CD4-positive, alpha-beta T cell treated with Interleukin-4 for 4 hours (primary cell): ENCODE results near the gene THSD4.

Experiments
- DNase-seq: peaks from one replicate; pipeline ENCODE4 v3.0.0-alpha.2; 2020

Gene THSD4

DNA sequence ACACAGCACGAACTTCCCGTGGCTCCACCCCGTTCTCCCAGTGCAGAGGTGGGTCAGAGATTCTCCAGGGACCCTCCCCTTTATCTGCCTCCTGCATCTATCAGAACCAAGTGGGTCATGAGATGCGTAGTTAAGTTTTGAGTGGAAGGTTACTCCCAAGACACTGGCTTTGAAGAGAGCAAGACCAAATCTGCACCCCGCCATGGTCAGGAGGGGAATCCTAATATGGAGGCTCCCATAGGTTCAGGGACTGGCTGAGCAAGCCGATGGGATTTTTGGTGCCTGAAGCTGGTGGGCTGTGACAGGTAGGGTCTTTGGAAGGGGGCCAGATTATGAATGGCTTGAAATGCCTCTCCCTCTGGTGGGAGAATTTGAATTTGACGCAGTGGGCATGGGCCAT is 488.1 kb downstream of the THSD4 start:
- no peak for DNase-seq

DNA sequence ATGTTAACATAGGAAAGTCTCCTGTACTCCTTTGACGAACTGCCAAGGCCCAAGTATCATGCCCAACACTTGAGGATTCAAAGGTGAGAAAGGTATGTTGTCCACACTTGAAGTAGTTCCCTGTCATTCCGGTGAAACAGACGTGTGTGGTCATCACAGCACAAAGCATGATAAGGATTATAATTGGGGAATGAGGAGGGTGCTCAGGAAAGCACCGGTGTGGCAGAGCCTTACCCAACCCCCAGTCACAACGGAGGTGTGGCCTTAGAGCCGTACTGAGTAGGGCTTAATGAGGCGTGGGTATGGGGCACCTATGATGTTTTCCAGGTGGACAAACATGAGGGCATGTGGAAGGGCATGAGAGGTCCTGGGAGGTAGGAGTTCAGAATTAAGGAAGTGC is 492.1 kb downstream of the THSD4 start:
- no peak for DNase-seq

DNA sequence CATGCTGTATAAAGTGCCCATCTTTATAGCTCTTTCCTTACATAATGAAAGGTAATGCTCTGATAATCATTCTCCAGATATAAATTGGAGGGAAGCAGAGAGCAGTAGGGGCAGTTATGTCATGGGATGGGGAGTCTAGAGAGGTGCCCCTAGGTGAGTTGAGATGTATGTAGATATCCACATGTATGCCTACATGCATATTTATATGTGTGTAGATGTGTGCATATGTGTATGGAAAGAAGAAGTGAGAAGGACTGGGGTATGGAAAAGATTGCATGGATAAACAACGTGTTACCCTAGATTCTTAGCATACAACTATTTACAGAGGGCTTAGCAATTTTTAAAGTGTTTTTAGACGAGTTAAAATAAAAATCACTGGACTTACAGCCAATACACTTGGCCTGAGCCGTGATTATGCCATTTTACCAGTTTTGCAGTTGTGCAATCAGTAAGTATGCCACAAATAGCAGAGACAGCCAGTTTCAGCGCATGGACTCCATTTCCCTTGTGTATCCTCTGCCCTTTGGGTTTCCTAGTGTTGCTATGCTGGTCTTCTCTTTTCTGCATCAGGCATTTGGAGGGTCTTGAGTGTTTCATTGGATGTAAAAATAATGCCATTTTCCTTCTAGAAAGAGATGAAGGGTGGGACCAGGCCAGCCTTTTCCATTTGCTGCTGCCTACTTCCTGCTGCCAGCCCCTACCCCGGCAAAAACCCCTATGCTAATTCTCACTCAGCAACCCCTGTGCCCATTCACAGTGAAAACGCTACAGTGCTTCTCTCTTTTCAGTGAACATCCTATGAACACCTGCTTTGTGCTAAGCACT is 495.7 kb downstream of the THSD4 start:
- DNase-seq = no peak

DNA sequence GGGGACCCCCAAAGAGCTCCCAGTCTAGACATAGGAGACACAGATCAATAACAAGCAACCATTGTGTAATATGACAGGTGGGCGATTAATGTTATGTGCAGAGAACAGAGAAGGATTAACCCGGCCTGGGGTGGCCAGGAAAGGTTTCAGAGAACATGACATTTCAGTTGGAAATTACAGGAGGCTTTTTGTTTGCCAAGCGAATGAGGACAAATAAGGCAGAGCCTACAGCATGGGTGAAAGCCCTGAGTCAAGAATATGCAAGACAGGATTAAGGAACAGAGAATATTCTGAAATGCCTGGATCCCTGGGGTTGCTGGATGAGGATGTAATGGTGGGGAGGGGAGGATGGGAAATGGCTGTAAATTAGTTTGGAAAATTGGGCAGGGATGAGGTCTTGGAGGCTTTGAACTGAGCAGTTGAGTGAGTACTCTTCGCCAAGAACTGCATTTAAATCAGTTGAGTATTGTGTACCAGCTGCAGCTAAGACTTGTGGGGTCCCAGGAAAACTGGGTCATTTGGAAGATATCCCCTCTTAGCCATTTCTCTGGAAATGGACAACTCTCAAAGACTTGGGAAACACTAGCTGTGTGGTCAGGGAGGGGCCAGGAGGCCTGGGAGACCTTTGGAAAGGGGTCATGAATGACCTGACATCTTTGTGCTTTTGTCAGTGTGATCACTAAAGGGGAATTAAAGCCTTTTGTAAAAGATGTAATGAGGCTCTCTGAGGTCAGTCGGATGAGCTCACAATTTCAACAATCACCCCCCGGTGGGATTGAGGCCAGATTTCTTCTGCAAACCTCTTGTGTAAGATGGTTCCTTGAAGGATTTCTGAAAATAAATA is 496.5 kb downstream of the THSD4 start:
- no peak for DNase-seq

DNA sequence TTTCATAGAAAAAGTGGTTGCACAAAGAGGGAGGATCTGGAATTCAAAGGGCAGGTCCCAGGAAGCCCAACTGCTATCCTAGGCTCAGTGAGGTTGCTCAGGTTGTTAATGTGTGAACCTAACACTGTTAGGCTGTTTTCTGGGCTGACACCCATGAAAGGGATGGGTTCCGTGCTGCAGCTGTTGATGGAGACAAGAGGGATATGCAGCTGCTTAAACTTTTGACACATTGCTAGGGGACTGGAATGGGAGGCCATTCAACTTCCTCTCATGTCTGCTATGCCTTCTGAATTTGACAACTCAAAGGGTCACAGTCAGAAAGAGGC is 497.1 kb downstream of the THSD4 start:
- no peak for DNase-seq

DNA sequence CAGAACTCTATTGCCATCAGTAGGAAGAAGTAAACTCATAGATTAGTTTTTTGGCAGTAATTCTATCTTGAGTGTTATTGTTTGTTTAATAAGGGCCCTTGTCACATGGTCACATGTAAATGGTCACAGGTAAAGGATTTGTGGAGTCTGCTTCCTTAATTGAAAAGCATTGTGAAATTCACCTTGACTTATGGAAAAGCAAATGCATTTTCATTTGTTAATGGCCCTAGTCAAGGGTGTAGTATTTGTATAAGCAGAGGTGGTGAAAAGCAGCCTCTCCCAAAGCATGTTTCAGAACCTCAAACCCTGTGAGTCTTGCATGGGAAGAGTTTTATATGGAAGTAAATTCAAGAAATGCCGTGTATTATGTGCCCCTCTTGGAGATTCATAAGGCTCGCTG is 497.6 kb downstream of the THSD4 start:
- no peak for DNase-seq

DNA sequence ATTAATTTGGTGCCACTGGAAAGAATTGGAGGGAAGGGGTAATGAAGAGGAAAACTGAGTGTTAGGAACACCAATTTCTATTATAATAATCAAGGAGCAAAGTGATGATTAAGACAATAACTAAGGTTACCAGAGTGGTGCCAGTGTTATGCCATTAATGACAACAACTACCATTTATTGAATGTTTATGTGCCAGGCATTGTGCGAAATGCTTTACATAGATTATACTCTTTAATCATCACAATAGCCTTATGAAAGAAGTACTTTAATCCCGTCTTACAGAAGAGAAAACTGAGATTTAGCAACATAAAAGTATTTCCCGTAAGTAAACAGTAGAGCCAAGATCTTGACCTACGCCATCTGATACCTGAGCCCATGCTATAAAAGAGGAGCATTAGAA is 507.8 kb downstream of the THSD4 start:
- no peak for DNase-seq

DNA sequence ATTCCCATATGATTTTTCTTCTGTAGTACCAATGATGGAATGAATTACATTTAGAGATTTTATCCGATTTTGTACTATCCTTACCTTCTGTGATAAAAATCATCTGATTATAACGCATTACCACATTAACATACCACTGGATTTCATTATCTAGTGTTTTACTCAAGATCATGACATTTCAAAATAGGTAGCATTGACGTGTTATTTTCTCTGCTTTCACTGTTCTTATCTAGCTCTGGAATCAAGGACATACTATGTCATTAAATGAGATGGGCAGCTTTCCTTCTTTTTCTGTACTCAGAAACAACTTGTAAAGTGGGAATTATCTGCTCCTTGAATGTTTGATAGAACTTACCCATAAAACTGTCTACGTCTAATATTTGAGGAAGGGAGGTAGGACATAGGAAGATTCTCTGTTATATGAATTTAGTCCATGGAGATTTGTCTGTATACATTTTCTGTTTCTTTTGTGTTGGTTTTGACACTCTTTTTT is 511.4 kb downstream of the THSD4 start:
- no peak for DNase-seq

DNA sequence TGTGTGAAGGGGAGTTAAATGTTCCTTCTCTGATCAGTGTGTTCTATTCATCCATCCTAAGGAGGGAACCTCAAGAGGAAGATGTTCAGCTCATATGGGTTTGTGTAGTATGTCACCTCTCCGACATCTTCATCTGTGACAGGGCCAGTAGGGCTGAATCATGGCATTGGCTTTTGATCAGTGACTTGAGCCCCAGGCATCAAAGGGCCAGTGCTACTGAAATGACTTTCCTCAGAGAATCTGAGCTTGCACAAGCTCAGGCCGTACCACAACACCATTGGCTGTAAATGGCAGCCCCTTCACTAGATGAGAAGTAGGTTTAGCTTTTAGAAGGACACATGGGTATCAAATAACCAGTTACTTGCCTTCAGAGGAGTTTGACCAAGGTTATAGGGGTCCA is 511.9 kb downstream of the THSD4 start:
- DNase-seq = no peak

DNA sequence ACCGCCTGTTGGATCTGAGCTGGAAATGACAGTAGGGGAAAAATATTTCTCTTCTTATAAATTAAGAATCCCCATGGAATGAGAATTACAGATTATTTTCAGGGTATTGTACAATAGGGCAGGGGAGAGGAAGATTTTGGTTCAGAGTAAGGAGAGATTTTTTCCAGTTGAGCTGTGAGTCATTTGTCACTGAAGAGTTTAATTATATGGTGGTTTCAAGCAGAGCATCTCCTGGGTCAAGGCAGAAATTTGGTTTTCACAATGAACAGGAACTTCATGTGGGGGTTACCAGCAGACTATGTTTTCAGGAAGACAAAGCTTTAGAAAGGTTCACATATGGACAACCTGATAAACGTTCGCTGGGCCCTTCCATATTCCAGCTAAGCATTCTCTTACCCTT is 512.3 kb downstream of the THSD4 start:
- no peak for DNase-seq

DNA sequence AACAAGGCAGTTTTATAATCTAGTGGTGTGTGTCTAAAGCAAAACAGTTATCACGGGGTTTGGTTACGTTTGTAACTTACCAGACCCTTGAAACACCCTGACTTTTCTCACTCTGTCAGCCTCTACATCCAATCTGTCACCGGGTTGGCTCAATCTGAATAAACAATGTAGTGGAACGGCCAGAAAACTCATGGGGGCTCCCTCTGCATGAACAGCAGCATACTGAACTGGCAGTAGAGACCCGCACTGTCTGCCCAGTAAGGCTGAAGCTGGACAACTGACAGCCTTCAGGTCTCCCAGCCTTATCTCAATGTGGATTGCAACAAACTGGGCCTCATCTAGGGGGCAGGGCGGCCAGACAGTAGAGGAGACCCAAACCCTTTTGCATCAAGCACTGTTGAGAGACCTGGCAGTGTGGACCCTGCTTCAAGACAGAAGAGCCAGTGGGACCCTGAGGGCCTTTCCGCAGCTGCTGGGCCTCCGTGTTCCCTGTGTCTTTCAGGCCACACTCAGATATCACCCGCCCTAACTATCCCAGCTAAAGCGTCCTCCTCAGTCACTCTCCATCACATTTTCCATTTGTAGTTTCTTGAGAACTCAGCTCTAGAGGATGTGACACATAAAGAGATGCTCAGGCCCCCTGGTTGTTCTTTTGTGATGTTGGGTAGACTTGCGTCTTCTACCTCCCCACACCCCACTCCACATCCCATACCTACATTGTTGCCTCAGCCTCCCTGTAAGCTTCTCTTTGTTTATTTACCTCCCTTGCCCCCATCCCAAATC is 513.9 kb downstream of the THSD4 start:
- no peak for DNase-seq

DNA sequence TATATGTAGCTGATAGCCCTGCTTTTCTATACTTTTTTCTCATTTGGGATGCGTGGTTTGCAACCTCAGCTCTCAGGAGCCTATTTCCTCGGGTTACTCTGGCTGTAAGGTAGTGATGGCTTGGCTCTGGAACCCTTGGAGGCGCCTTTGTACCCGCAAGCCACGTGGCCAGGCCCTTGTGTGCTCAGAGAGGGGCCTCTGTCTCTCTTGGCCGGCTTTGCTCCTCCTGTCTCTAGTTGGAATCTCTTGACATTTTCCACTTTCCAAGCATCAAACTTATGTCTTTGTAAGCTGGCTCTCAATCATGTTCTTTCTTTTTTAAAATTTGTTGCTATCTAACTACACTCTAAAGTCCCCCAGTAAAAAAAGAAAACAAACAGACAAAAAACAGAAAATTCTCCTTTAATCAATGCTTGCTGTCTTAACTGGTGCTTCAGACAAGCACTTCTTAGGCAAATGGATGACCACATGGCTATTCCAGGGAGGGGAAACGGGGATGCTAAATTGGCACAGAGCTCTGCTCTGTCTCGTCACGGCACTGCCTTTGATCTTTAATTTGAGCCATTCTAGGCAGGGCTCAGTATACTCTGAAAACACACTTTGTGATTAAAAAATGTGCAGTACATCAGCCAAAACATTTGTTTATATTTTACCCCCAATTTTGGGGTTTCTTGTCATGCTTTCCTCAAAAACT is 514.7 kb downstream of the THSD4 start:
- DNase-seq = no peak

DNA sequence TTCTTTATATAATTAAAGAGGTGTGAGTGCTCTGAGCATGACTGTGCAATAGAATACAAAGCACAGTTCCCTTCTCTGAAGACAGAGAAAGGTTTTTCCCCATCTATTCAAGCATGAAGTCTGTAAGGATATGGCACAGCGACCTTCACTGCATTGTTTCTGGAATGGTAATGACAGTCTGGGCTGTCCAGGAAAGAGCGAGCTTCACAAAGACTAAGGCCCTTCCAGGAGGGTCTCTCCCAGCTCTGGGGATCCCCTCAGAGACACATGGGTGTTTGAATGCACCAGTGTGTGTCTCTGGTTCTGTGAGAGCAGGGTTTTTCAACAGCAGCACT is 515.2 kb downstream of the THSD4 start:
- no peak for DNase-seq

DNA sequence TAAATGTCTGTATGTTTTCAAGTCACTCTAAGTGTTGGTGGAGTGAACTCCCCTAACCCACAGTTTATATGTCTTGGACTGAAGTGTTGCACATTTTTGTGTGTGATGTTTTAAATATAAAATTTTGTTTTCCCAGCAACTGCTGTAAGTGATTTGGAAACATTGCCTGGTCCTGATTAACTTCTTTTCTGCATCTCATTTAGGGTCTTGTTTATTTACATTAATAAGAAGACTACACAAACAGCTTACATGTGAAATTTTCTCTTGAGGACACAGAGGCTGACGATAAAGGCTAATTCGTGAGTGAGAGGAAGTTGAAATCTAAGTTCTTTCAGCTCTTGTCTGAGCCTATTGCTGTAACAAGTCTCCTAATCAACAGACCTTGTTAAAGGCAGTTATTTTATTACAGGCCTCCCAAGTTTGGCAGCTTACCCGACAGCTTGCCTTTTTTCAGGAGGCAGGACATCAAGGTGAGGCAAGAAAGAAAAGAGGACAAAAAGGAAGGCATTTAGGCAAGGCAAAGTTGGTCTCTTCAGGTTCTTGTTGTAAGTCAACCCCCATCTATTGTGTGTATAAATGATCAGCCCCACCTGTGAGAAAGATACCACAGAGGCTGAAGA is 517.4 kb downstream of the THSD4 start:
- DNase-seq = no peak

DNA sequence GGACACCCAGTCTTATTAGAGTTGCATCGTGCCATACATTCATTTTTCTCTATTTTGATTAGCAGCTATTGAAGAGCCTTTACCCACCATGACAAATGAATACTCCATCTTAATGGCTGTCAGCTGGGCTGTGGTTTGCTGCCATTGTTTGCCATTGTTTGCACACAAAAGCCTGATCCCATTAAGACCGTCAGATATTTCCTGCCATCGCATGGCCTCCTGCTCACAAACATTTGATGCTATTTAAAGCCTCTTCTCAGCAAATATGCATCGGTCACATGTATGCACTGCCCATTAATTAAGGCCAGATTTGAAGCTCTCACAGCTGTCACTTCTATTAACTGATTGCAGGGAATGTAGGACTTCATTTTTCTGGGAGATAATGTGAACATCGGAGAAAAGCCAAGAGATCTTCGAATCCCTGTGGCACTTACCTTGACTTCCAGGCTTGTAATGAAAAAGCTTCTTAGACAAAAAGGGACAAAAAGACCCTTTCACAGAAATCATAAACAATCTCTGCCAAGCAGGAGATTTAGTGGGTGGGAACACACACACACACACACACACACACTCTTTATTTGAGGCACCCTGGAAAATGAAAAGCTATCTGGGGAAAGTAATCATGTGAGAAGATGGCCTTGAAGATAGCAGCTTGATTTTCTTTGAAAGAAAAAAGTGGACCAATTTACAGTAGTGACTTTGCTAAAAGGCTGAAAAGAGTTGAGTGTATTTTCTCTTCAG is 519.7 kb downstream of the THSD4 start:
- no peak for DNase-seq

DNA sequence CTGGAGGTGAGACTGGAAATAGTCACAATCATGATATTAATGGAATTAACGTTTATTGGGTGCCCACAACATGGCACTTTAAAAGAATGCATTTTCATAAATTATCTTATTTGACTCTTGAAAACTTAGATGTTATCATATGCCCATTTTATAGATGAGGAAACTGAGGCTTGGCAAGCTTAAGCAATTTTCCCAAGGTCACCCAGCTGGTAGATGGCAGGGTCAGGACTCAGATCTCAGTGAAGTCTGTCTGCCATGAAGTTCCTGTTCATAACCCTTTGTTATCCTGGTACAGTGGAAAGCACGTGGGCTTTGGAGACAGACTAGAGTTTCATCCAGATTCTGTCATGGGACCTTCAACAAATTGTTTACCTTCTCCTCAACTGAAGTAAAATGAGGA is 520.5 kb downstream of the THSD4 start:
- no peak for DNase-seq

DNA sequence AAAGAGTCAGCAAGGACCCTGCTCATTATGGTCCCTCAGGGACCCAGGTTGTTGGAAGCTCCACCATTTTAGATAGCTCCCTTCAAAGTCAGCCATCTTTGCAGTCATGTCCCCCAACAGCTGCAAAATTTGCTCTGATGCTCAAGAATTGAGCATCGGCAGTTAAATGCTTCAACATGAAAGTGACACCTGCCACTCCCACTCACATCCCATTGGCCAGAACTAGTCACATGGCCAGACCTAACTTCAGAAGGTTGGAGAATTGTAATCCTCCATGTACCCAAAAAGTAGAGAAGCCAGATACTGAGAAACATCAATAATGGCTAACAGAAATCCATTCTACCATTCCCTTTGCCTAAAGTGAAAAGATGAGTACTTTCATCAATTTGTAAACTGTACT is 523.6 kb downstream of the THSD4 start:
- DNase-seq = no peak

DNA sequence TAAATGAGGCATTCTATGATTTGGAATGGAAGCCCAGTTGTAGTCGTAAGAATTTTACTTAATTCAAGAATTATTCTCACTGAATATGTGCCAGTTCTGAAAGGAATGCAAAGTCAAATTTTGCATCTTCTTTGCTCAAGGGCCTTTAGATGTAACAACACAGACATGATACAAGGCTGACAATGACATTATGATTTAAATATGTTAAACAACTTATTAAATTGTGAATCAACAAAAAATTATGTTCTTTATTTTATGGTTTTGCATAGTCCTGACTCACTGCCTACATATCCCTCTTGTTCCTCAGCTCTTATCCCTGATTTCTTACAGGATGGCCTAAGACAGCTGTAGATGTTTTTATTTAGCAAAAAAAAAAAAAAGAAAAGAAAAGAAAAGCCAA is 524.2 kb downstream of the THSD4 start:
- DNase-seq = no peak

DNA sequence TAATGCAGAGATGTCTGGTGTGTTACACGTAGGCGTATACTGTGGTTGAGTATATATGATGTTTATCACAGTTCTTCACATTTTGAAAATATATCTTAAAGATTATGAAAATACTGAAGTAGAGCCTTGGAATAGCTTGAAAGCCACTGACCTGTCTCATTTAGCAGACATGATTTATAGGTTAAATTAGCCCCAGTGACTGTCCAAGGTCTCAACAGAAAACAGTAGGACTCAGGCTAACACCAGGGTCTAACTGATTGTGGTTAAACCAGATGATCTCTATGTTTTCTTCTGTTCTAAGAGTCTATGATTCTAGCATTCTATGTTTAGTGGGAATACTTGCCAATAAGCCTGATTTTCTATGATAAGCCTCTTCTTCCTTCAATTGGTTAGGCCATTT is 528.6 kb downstream of the THSD4 start:
- no peak for DNase-seq

DNA sequence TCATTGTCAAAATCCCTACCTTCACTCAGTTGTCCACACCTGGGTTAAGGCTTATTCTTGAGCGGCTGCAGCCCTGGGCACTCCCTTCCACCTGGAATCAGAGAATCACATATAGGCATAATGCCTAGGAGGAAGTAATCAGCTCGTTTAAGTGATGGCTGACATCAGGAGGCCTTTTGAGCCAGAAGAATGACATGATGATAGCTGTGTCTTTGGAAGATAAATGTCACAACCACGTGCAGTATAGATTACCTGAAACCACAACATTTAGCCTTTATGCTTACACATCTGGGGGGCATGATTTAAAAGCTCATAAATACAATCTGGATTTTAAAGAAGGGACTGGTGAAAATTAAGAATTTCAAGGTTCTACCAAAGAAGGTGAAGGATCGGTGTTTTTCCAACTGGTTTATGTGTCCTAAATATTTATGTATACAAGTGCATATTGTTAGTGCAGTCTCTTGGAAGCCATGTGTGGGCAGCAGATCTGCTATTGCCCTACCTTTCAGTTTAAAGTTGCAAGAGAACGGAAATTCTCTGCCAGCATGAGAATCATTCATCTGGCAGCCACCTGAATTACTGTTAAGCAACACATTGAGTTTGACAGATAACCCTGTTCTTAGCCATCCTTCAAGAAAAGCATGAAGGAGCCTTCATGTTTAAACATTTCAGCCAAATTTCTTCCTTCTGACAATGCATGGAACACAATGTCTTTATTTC is 531.7 kb downstream of the THSD4 start:
- no peak for DNase-seq

DNA sequence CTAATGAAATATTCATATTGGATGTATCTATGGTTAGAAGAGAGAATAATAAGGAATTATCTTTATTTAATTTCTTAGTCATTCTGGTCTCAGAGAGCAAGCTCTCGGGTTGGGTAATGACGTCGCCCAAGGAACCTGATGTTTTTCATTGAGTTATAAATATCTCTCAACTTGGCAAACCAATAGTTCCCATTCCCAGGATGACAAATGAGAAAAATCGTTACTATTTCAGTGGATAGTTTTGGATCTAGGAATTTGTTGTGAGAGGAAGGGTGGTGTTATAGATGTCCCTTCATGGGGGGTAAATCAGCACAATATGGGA is 532.2 kb downstream of the THSD4 start:
- DNase-seq = no peak
